GM21825 (cell line): Measurements from ENCODE around the gene ODAD3.
"Not testable (repeated sequence)": the region's sequence is repeated elsewhere in the genome, so short reads cannot be mapped to it uniquely, and the experiment has no call there.

Source experiments
- ATAC-seq: cut with Tn5 transposase; IDR thresholded peaks from one replicate; pipeline ENCODE4 v1.9.1; 2021; ENCODE audit warnings: mild to moderate bottlenecking, moderate library complexity; ENCODE audit not compliant: unreplicated experiment

ODAD3 gene

DNA sequence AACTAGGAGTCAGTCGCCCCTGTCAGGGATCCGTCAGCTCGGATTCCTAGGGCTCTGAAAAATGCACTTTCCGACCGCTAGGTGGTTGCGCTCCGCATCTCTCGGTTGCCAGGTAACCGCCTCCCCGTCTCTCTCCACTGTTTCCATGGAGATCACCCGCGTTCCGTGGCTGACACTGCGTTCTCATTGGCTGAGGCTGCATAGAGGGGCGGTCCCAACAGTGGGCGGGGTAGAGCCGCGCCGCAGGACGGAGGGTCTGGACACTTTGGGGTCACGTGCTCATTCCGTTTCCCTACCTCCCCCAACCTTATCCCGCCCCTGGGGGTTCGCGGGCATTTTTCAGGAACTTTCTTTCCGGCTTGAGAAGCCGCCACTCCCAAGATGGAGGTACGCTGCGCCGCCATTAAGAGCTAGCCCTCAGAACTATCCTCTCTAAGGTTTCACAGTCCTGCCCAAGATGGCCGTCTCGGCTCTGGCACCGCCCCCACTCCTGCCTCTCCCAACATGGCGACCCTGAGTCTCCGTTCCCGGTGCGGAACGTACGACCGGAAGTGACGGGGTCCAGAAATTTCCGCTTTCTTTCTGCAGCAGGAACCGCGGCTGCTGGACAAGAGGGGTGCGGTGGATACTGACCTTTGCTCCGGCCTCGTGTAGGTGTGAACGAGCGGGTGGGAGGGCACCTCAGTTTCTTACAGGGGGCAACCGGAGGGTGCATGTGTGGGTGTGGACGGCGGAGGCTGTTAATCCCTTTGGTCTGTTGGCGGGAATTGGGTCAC is at the start of gene ODAD3, which contains the start of gene PRKCSH:
ODAD3 (minus strand) TSS at position 65 of the 776 bp plus-strand sequence. CDS start 105 bp downstream, outside the sequence.
PRKCSH (plus strand) TSS at position 579 of the 776 bp plus-strand sequence. CDS start 483 bp downstream, outside the sequence.
- peak; percentile 84 for ATAC-seq

DNA sequence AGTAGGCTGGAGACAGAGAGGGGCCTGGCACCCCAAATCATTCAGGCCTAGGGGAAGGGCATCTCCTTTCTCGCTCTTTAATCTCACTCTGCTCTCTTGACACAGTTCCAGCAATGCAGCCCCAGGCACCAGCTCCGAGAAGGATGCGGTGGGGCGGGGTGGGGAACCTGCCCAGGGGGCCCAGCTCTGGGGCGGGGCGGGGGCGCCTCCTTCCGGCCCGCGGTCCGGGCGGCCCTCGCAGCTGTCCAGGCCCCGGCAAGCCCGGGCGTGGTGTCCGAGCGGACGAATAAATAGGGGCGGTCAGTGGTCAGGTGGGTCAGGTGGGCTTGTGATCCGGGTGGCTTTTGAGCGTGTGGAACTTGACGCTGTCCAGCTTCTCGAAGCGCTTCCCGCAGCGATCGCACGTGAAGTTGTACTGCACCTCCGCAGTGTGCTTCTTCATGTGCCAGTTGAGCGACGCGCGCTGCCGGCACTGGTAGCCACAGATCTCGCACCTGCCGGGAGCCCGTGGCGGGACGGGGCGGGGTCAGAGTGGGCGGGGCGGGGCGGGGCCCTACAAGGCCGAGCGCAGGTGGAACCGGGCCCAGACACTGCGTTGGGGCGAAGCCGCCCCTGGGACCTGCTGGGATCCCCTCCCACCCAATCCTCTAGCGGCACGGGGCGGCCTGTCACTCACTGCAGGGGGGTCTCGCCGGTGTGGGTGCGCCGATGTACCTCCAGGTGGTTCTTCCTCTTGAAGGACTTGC is 48.6 kb upstream of the ODAD3 start:
- ATAC-seq: no peak

DNA sequence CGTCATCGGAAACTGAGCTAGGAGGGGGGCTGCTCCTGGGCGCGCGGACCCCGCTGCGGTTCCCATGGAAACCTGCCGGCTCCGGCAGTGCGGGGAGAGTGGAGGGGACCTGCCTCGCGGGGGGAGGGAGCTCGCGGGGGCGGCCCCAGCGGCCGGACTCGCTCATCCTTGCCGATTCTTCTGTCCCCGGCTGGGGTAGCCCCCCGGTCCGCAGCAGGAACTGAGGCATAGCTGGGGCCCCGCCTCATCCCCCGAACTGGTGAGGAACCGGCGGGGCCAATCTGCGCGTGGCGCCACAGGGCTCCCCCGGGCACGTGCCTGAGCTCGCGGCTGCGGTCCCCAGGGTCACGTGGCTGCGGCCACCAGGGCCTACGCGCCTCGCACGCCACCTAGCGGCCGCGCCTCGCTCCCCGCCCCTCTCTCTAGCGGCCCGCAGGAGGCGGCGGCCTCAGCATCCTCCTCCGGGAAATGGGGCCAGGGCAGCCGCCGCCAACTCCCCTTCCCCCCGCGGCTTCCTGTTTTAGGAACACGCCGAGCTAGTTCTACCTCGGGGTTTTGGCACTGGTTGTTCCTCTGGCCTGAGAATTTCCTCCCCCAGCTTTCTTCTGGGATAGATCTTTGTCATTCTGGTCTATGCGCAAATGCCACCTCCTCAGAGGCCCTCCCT is 47.6 kb upstream of the ODAD3 start:
- peak; percentile 52 for ATAC-seq

DNA sequence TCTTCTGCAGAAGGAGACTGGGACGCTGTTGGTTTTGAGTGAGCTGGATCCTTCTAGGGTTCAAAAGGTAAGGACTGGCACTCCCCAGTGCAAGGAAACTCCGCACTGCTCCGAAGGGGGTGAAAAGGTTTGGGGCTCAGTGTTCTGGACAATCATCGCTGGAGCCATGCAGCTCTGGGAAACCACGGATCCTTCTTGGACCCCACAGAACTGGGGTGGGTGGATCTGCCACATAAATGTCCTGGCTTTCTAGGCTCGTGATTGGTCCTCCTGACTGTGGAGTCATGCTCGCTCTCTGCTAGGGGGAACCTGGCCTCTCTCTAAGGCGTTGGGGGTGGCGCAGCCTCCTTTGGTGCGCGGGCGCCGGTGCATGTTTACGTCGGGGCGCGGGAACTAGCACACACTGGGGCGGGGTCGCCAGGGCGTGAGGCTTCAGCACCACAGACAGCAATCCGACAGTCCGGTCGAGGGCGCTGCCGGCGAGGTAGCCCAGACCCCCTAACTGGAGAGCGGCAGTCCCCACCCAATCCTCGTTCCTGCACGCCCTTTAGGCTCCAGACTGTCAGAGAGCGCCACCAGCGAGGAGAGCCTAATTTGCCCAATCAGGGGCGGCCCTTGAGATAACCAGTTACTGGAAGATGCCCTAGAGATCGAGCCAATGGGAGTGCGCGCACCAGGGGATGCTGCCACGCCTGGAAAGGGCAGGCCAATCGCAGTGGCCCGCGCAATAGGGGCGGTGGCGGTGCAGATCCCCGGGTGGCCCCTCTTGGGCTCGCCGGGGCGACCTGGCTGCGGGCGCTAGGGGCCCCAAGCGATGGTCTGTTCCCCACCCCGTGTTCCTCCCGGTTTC is 46.8 kb upstream of the ODAD3 start:
- peak; percentile 49 for ATAC-seq

DNA sequence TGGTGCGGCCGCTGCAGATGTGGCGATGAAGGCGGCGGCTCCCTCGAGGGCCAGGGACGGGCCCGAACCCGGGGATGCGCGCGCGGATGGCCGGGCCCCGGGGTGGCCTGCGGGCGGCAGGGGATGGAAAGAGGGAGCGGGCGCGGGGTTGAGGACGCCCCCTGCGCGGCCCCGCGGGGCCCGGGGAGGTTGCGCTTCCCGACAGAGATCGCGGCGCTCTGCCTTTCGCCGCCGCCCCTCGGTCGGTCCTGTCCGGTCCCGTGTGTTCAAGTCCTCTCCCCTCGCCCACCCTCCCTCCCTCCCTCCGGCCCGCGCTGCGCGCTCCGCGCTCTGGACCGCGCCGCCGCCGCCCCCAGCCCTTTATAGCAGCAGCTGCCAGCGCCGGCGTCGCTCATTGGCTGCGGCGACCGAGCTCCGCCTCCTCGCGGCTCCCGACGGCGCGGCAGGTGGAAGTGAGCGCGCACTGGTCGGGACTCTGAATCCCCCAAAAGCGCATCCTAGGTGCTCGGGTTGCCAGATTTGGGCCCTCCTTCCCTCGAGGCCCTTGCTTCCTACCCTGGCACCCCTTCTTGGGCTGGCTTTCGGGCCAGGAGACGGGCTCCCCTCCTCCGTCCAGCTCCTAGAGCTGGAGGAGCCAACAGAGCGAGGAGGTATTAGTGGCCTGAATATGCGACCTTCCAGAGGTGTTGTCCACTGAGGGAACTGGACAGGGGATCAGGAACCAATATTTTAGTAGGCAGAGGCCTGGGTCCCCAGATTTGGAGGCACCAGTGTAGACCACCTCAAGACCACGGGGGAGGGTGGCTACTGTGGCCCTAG is 46.0 kb upstream of the ODAD3 start, which contains the start of gene ELAVL3:
ELAVL3 (minus strand) TSS at position 332 of the 819 bp plus-strand sequence. CDS start 438 bp downstream, outside the sequence.
- no peak for ATAC-seq

DNA sequence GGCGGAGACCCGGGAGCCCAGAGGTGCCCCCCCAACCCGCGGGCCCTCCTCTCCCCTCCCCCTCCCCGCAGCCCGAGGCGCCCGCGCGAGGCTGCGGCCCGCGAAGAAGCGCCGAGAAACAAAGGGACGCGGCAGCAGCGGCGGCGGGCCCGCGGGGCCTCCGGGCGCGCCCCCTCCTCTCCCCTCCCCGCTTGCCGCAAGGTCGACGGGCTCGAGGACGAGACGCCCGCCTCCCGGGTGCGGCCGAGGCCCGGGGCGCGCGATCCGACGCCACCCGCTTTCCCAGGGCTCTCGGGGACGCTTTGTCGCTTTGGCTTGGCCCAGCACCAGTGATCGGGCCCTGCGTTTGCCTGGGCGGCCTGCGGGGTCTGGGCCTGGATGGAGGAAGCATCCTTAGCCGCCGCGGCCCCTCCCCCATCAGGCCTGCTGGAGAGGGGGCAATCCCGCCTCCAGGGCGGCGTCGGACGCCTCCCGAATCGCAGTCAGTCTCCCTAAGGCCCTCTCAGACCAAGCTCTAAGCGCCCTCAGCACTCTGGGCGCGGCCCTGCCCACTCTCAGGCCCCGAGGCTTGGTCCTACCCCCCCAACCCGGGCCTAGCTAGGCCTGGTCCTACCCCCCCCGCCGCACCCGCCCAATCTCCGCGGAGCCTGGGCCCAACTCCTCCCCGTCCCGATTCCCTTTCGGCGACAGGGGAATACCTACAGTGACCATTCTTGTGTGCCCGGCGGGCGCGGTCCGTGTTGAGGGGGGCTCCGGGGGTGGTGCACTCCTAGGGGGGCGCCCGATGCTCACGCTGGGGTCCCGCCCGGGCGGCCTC is 45.2 kb upstream of the ODAD3 start:
- no peak for ATAC-seq

DNA sequence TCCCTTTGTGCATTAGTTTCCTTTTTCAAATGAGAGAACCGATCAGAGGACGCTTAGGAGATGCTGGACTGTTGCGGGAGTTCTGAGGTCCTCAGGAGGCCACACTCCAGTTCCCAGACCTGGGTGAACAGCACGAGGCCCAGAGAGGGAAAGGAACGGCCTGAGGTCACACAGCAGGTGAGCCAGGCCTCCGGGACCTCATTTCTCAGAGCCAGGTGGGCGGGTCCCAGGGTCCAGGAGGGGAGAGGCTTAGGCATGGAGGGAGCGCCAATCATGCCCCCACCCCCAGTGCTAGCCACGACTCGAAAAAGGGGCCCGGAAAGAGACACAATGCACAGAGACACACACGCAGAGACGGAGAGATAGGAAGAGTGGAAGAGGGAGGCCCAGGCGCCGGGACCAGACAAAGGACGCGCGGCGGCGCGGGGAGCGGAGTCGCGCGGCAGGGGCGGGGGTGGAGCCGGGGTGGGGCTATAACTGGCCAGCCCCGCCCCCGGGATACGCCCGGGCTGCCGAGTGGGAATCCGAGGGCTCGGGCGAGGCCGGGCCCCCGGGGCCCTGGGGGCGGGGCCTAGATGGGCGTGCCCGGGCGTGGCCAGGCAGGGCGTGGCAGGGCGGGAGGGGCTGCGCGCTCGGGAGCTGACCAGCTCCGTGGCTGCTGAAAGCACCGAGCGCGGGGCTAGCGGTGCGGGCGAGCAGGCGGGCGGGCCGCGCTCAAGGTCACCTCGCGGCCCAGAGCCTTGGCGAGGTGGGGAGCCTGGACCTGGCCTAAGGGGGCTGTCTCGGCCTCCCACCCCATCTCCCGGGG is 44.4 kb upstream of the ODAD3 start:
- no peak for ATAC-seq

DNA sequence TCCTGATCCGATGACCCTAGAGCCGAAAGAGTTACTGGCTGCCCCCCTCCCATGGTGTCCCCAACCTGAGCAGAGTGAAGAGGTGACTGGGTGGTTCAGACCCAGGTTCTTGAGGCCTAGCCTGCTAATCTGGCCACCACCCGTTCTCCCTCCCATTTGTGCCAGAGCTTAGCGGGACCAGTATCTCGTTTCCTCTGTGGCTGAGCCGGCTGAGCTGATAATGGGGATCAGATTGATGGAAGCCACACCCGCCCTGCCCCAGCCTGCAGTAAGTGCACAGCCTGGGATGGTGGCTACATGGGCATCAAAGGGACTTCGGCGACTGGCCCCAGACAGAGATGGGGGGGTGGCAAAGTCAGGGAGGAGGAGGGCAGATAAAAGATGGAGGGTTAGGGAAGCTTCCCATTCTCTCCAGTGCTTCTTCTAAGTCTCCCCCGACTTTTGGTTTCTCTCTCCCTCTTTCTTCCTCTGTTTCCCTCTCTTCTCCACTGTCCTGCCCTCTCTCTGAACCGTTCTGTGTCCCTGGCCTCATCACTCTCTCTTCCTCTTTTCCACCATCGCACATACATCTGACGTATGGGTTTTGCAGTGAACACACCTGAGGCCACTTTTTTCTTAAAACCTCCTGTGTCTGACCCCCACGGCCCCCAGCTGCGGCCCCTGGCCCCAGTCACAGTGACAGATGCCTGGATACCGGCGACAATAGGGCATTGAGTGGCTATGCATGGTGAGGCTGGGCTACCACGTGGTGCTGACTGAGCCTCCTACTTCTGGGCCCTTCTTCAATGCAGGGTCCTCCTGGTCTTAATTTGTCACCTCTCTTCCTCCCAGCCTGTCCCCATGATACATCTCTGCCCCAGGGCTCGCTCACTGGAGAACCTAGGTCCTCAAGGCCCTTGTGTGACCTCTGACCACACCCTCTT is 43.5 kb upstream of the ODAD3 start:
- ATAC-seq: no peak

DNA sequence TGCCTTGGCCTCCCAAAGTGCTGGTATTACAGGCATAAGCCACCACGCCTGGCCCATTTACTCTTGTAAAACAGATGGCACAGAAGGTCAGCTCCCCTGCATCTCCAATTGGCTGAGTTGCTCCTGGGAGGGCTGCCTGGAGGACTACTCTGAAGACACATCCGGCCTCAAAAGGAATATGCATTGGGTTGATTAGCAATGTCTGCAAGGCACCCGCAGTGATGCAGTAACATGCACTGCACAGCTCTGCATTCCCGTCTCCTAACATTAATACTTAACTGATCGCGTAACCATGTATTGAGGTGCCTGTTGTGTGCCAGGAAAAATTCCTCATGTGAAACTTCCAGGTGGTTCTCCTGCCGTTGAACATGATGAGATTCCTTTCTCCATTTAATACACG is 40.9 kb upstream of the ODAD3 start:
- no peak for ATAC-seq

DNA sequence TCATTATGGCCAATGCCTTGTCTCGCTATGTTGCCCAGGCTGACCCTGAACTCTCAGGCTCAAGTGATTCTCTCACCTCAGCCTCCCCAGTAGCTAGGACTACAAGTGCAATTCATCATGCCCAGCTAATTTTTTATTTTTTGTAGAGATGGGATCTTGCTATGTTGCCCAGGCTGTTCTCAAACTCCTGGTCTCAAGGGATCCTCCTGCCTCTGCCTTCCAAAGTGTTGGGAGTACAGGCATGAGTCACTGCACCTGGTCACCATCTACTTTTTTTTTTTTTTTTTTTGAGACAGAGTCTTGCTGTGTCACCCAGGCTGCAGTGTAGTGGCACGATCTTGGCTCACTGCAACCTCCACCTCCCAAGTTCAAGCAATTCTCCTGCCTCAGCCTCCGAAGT is 40.4 kb upstream of the ODAD3 start:
- ATAC-seq: not testable (repeated sequence)

DNA sequence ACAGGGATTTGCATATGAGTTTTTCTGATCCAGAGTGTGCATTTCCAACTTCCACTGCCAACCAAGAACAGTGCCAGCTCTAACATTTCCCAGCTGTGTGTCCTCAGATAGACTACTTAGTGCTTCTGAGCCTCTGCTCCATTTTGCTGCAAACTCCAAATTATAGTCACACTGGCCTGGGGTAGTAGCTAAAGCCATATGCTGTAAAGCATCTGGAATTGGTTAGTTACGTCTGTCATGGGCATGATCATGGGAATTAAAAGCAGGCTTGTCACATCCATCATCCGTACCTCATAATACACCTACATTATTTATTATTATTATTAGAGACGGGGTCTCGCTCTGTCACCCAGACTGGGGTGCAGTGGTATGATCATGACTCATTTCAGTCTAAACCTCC is 38.8 kb upstream of the ODAD3 start:
- no peak for ATAC-seq

DNA sequence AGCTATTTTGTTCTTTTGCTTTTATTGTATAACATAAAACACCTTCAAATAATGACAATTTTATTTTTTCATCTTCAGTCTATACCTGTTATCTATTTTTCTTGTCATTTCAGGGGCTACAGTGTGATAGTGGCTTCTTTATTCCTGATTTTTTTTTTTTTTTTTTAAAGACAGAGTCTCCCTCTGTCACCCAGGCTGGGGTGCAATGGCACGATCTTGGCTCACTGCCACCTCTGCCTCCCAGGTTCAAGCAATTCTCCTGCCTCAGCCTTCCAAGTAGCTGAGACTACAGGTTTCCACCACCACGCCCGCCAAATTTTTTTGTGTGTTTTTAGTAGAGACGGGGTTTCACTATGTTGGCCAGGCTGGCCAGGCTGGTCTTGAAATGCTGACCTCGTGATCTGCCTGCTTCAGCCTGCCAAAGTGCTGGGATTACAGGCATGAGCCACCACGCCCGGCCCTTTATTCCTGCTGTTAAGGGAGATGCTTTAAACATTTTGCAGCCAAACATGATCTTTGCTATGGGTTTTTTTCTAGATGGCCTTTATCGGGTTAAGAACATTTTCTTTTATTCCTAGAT is 33.4 kb upstream of the ODAD3 start:
- not testable (repeated sequence) for ATAC-seq

DNA sequence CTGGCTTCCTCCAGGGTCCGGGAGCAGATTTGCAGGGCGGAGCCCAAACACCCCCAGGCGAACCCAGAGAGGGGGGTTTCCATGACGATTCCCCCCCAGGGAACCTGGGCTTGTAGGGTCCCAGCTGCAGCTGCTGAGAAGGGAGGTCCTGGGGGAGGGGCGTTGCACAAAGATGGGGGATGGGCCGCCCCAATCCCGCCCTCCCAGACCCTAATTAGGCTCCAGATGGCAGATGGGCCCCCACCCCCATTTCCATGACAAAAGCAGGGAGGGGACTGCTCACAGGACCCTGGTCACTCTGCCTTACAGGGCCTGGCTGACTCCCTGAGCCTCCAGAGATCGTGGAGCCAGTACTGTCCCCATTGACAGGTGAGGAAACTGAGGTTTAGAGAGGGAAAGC is 30.7 kb upstream of the ODAD3 start:
- ATAC-seq: no peak

DNA sequence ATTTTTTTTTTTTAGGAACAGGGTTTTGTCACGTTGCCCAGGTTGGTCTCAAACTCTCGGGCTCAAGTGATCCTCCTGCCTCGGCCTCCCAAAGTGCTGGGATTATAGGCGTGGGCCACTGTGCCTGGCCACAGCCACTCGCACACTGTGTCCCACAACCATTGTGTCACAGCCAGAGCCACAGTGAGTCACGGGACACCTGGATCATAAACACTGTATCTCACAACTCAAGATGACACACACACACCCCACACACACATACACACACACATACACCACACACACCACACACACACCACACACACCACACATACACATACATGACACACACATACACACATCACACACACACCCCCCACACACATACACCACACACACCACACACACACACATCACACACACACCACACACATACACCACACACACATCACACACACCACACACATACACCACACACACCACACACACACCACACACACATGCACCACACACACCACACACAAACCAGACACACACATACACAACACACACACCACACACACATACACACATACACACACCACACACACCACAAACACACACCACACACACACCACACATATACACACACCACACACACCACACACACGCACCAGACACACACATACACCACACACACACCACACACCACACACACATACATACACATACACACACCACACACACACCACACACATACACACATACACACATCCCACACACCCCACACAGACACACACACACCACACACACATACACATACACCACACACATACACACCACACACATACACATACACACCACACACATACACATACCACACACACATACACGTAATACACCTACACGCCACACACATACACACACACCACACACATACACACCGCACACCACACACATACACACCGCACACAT is 29.7 kb upstream of the ODAD3 start:
- no peak for ATAC-seq

DNA sequence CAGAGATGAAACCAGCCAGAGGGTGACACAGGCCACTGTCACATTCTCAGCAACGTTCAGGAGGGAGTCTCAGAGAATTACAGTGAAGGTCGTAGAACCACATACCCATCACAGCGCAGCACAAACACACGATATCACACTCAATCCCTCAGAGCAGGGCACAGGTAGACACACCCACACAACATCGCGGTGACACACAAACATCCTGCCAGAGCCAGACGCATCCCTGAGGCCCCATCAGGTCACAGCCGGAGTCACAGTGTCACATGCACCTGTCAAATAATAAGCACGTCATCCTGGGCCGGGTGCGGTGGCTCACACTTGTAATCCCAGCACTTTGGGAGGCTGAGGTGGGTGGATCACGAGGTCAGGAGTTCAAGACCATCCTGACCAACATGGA is 28.5 kb upstream of the ODAD3 start:
- ATAC-seq: no peak
